HepG2 (cell line): ENCODE measurements around the gene STYXL1. TPM values are rescaled to one million over a fixed set of nuclear protein-coding genes. Genes with fewer than 3 reads are reported as not detected.

ENCODE experiments used
- ATAC-seq: fragments of 200-7000 bp; cut with Tn5 transposase; 3 replicates; pipeline ENCODE4 v1.9.1; 2020; ENCODE audit warnings: mild to moderate bottlenecking, moderate library complexity
- BruUV-seq: library from RNA; stranded (reverse); fragments of 400-500 nt; replicated peaks from 2 replicates; lab custom pipeline; 2021; lab: Mats Ljungman, UMichigan
- CTCF ChIA-PET: fragments of 300-600 bp; formaldehyde crosslinking; extraction: SDS; loops from one replicate; lab custom pipeline; 2021; ENCODE audit warnings: low total read pairs, inconsistent platforms, low intra/inter-chr PET ratio; lab: Yijun Ruan, JAX
- POLR2A ChIA-PET: fragments of 350-600 bp; sonication (Branson Sonifier 250); formaldehyde crosslinking; loops from one replicate; lab custom pipeline; 2020; ENCODE audit warnings: antibody characterized with exemption, inconsistent platforms; lab: Yijun Ruan, JAX
- DNase-seq: peaks from one replicate; pipeline ENCODE4 v3.0.0-alpha.2; 2015; ENCODE audit warnings: low spot score
- FAIRE-seq: peaks from 3 replicates; lab custom pipeline; 2011; peaks lifted over from hg19 to GRCh38; lab: Jason Lieb, UNC
- H2AFZ ChIP-seq: one replicate; pipeline ENCODE4 v1.6.1; 2011; ENCODE audit warnings: low read length, inconsistent platforms
- H3K27ac ChIP-seq: fragments of 300-600 bp; 3 replicates; pipeline ENCODE4 v1.8.0; 2011; ENCODE audit warnings: mixed run types, mild to moderate bottlenecking, mixed read lengths, low read length, inconsistent platforms; ENCODE audit not compliant: insufficient read depth; ENCODE audit errors: extremely low read length
- H3K27me3 ChIP-seq, 2 experiments: fragments of 200-600 bp in 1 of 2; 2 replicates in 1 of 2; 3 replicates in 1 of 2; pipeline versions ENCODE4 v1.6.0 to v1.8.0; 2011; ENCODE audit warnings: low read length in 2 of 2, mild to moderate bottlenecking in 2 of 2, moderate library complexity in 2 of 2, inconsistent platforms in 1 of 2; ENCODE audit not compliant: insufficient read depth in 2 of 2, control insufficient read depth in 1 of 2
- H3K36me3 ChIP-seq, 2 experiments: fragments of 200-600 bp in 1 of 2; replicated peaks in 1 of 2; 2 replicates in 1 of 2; 3 replicates in 1 of 2; pipeline versions ENCODE4 v1.5.1 to v1.8.0; 2011; ENCODE audit warnings: low read length in 2 of 2, inconsistent platforms in 1 of 2; ENCODE audit not compliant: insufficient read depth in 2 of 2, control insufficient read depth in 1 of 2
- H3K4me1 ChIP-seq: 2 replicates; pipeline ENCODE4 v1.5.1; 2012; ENCODE audit warnings: low read length, inconsistent platforms; ENCODE audit not compliant: insufficient read depth
- H3K4me2 ChIP-seq: 2 replicates; pipeline ENCODE4 v1.6.0; 2011; ENCODE audit warnings: low read depth, low read length, inconsistent platforms
- H3K4me3 ChIP-seq, 3 experiments: fragments of 200-600 bp in 1 of 3; sonication (generic), shearing (Covaris generic) in 1 of 3; replicated peaks in 1 of 3; 2 replicates each; pipeline ENCODE4 v1.5.1; 2011 to 2016; ENCODE audit warnings: low read length in 3 of 3, inconsistent platforms in 2 of 3, low read depth in 2 of 3, mild to moderate bottlenecking in 2 of 3, control low read depth in 1 of 3, mixed read lengths in 1 of 3; ENCODE audit not compliant: insufficient read depth in 1 of 3
- H3K79me2 ChIP-seq: one replicate; pipeline ENCODE4 v1.6.1; 2011; ENCODE audit warnings: low read length, inconsistent platforms; ENCODE audit not compliant: insufficient read depth
- H3K9ac ChIP-seq: 2 replicates; pipeline ENCODE4 v1.6.0; 2011; ENCODE audit warnings: mild to moderate bottlenecking, low read depth, low read length, inconsistent platforms; ENCODE audit not compliant: insufficient read depth
- H3K9me3 ChIP-seq: 2 replicates; pipeline ENCODE4 v1.5.1; 2012; ENCODE audit warnings: mild to moderate bottlenecking, low read length
- H4K20me1 ChIP-seq: 2 replicates; pipeline ENCODE4 v1.6.0; 2011; ENCODE audit warnings: inconsistent platforms, mild to moderate bottlenecking, low read length, moderate library complexity; ENCODE audit not compliant: insufficient read depth
- HNF4A ChIP-seq: sonication (generic); formaldehyde crosslinking; IDR thresholded peaks from 2 replicates; pipeline ENCODE4 v1.4.0; 2020; ENCODE audit warnings: missing genetic modification reagents
- PITX1 ChIP-seq: sonication (generic); formaldehyde crosslinking; IDR thresholded peaks from 2 replicates; pipeline ENCODE4 v1.5.1; 2020; ENCODE audit warnings: mild to moderate bottlenecking, missing genetic modification reagents
- RBAK ChIP-seq: sonication (generic); formaldehyde crosslinking; IDR thresholded peaks from 2 replicates; pipeline ENCODE4 v1.5.1; 2020; ENCODE audit warnings: mild to moderate bottlenecking, missing genetic modification reagents
- REXO4 ChIP-seq: sonication (generic); formaldehyde crosslinking; IDR thresholded peaks from 2 replicates; pipeline ENCODE4 v1.8.0; 2022; ENCODE audit warnings: missing genetic modification reagents, mild to moderate bottlenecking, borderline replicate concordance
- SOX5 ChIP-seq: IDR thresholded peaks from 2 replicates; pipeline ENCODE4 v1.6.1; 2016; ENCODE audit warnings: borderline replicate concordance
- SP1 ChIP-seq, 2 experiments: fragments of 450-650 bp in 1 of 2; sonication (generic) in 1 of 2; formaldehyde crosslinking in 1 of 2; IDR thresholded peaks; 2 replicates each; pipeline versions ENCODE4 v1.4.0 to v1.6.1; 2016 to 2020; ENCODE audit warnings: missing genetic modification reagents in 1 of 2
- SRY ChIP-seq: sonication (generic); formaldehyde crosslinking; IDR thresholded peaks from 2 replicates; pipeline ENCODE4 v1.8.0; 2022; ENCODE audit warnings: mild to moderate bottlenecking, missing genetic modification reagents
- STAG1 ChIP-seq: sonication (generic); formaldehyde crosslinking; IDR thresholded peaks from 2 replicates; pipeline ENCODE4 v1.4.0; 2020; ENCODE audit warnings: missing genetic modification reagents
- TBX3 ChIP-seq: fragments of 450-650 bp; IDR thresholded peaks from 2 replicates; pipeline ENCODE4 v1.6.1; 2017; ENCODE audit warnings: antibody characterized with exemption, mild to moderate bottlenecking, inconsistent platforms, borderline replicate concordance
- ZNF577 ChIP-seq: sonication (generic); formaldehyde crosslinking; IDR thresholded peaks from 2 replicates; pipeline ENCODE4 v1.4.0; 2020; ENCODE audit warnings: mild to moderate bottlenecking, low read depth, missing genetic modification reagents, borderline replicate concordance
- ZNF777 ChIP-seq: sonication (generic); formaldehyde crosslinking; IDR thresholded peaks from 2 replicates; pipeline ENCODE4 v1.4.0; 2020; ENCODE audit warnings: missing genetic modification reagents
- ZSCAN20 ChIP-seq: sonication (generic); formaldehyde crosslinking; IDR thresholded peaks from 2 replicates; pipeline ENCODE4 v1.4.0; 2020; ENCODE audit warnings: missing genetic modification reagents, mild to moderate bottlenecking, borderline replicate concordance
- WGBS: methylation state at CpG from one replicate; pipeline ENCODE4 v1.1.6; 2017; ENCODE audit warnings: low lambda C conversion rate; 5-methylcytosine and 5-hydroxymethylcytosine counted together
- in situ Hi-C: cut with HindIII; loops from 2 replicates; pipeline ENCODE4 v1.10.0; 2017; ENCODE audit warnings: low pct_unique_long_range_greater_than_20kb; ENCODE audit not compliant: extremely low pct_ligation_motif_present
- intact Hi-C: fragments of 100-400 bp; cut with micrococcal nuclease; formaldehyde crosslinking; loops from one replicate; pipeline ENCODE4 v1.10.0; 2022; ENCODE audit not compliant: unreplicated experiment
- polyA plus RNA-seq, 8 experiments: library from polyadenylated mRNA; depleted of rRNA in 3 of 8; stranded (reverse) in 7 of 8; unstranded in 1 of 8; fragments of >200 nt; fragmentation: Illumina TruSeq in 4 of 8; extraction: Trizol in 4 of 8; gene quantifications; 2 replicates each; pipeline versions ENCODE4 v1.2.1 to v1.2.3, GENCODE V29; 2011 to 2016; ENCODE audit warnings: low read depth in 4 of 8, missing spikeins in 1 of 8, mixed read lengths in 1 of 8; ENCODE audit not compliant: insufficient read depth in 1 of 8
- total RNA-seq, 5 experiments: library from RNA; depleted of rRNA; stranded (reverse); fragments of >200 nt; fragmentation: Illumina TruSeq; extraction: Trizol; gene quantifications; 2 replicates each; pipeline ENCODE4 v1.2.3, GENCODE V29; 2016; ENCODE audit warnings: low read depth in 1 of 5
- TF ChIP-seq, protein P1 (sequence below): sonication (generic); formaldehyde crosslinking; IDR thresholded peaks from 2 replicates; pipeline ENCODE4 v1.8.0; 2022; ENCODE audit warnings: missing genetic modification reagents, low read depth, mild to moderate bottlenecking, borderline replicate concordance
- TF ChIP-seq, protein P2 (sequence below): sonication (generic); formaldehyde crosslinking; IDR thresholded peaks from 2 replicates; pipeline ENCODE4 v1.4.0; 2020; ENCODE audit warnings: missing genetic modification reagents, mild to moderate bottlenecking, borderline replicate concordance

The STYXL1 gene
- total and polyA plus RNA-seq, 2 of the 13 experiments (the other 11 are each of a cell fraction or from before 2014, with no cell fraction given): 23.9 to 38.3 TPM

DNA sequence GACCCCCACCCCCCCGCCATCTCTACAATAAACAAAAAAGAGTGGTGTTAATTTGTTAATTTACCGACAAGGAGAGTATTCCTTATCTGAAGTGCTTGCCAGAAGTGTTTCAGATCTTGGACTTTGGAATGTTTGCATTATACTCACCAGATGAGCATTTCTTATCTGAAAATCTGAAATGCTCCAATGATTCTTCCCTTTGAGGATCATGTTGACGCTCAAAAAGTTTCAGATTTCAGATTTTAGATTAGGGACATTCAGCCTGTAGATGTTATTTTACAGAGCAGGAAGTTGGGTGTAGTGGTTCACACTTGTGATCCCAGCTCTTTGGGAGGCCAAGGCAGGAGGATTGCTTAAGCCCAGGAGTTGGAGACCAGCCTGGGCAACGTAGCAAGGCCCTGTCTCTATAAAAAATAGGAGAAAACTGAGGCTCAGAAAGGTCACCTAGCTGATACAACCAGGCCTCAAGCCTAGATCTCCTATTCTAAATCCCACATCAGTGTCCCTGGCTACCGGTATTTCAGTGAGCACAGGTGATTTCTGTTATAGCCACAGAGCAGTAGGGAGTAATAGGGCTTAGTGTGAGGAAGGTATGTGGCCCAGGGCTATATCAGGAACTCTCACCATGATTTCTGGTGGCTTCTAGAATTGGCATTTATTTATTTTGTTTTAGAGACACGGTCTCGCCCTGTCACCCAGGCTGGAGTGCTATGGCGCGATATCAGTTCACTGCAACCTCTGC is 88.8 kb downstream of the STYXL1 start:
- Histone ChIP-seq H3K4me1 (peaks cover 96% of the 10 kb centered on the region), H3K4me3 (no peak overlapping the region), H3K9ac (peak overlapping the region; percentile 33; the same call in 1 of the 2 replicates), H2AFZ (no peak overlapping the region), H3K4me2 (peak overlapping the region; percentile 1; the same call in 1 of the 2 replicates), H3K27ac (peak overlapping the region; percentile 74), H3K79me2 (peaks cover 64% of the 10 kb centered on the region), H3K27me3 (no peaks in the 10 kb centered on the region), H3K36me3 (peaks cover 26 to 82% of the 10 kb centered on the region in 2 experiments), H4K20me1 (peaks cover 56% of the 10 kb centered on the region), H3K9me3 (no peaks in the 10 kb centered on the region)
- in situ Hi-C loops: loop anchor here (5.0 kb wide), 1 partner anchor 42 kb away; the partner anchor contains the start of gene POR
- intact Hi-C loops: no loop called here
- POLR2A ChIA-PET: interaction anchor here (0.8 to 2.6 kb wide), 4 partner anchors 13 to 53 kb away, joined by 3 to 7 read pairs (median 3); no protein-coding TSS in a partner anchor
- ATAC-seq (no peak), FAIRE-seq (no peak), DNase-seq (peak; percentile 80)
- CTCF ChIA-PET: no interaction called here
- 76% methylated on average over 9 of the region's 9 CpGs for WGBS
- no TSS peak for BruUV-seq
- no peak for TF ChIP-seq PITX1 (CRISPR knock-in tag)
- TF ChIP-seq ZSCAN20 (CRISPR knock-in tag): no peak
- no peak for TF ChIP-seq REXO4 (CRISPR knock-in tag)
- no peak for TF ChIP-seq ZNF777 (CRISPR knock-in tag)
- TF ChIP-seq, protein P1, sequence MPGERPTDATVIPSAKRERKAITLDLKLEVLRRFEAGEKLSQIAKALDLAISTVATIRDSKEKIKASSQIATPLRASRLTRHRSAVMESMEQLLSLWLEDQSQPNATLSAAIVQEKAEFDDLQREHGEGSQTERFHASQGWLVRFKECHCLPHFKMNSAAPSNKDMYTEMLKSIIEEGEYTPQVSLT (CRISPR knock-in tag): no peak
- TF ChIP-seq RBAK: no peak
- TF ChIP-seq STAG1 (CRISPR knock-in tag): no peak
- TF ChIP-seq SP1 (IDR thresholded peaks at IDR 0.05): no peak
- no peak for TF ChIP-seq SP1 (CRISPR knock-in tag; IDR thresholded peaks at IDR 0.05)
- peak; percentile 72 for TF ChIP-seq HNF4A (CRISPR knock-in tag)
- peak; percentile 97 for TF ChIP-seq TBX3
- peak; percentile 47; the same call in 1 of the 2 replicates for TF ChIP-seq SOX5 (CRISPR knock-in tag)
- no peak for TF ChIP-seq ZNF577 (CRISPR knock-in tag)
- no peak for TF ChIP-seq SRY
- TF ChIP-seq, protein P2, sequence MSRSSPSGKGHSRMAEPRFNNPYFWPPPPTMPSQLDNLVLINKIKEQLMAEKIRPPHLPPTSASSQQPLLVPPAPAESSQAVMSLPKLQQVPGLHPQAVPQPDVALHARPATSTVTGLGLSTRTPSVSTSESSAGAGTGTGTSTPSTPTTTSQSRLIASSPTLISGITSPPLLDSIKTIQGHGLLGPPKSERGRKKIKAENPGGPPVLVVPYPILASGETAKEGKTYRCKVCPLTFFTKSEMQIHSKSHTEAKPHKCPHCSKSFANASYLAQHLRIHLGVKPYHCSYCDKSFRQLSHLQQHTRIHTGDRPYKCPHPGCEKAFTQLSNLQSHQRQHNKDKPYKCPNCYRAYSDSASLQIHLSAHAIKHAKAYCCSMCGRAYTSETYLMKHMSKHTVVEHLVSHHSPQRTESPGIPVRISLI: no peak
